ENCODE measurements around the gene DNAJC13.
"Not testable (repeated sequence)": the region's sequence is repeated elsewhere in the genome, so short reads cannot be mapped to it uniquely, and the experiment has no call there.

Gene DNAJC13

DNA sequence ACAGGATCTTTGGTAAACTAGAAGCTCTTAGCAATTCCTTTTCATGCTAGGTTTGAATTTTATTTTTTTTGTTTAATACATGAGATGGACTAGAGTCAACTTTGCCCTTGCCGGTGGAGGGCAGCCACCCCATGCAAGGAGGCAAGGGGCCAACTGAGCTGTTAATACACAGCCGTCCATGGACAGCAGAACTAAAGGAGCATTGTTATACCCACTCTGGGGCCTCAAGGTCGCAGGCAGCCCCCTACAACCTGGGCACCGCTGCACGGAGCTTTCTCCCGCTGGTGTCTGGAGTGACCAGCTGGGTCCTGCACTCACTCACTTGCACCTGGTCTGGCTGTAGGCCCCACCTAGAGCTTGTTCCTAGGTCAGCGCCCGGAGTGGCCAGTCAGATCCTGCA is 131.9 kb downstream of the DNAJC13 start:
- no peak for DNase-seq (ENCODE audit: low read depth)

DNA sequence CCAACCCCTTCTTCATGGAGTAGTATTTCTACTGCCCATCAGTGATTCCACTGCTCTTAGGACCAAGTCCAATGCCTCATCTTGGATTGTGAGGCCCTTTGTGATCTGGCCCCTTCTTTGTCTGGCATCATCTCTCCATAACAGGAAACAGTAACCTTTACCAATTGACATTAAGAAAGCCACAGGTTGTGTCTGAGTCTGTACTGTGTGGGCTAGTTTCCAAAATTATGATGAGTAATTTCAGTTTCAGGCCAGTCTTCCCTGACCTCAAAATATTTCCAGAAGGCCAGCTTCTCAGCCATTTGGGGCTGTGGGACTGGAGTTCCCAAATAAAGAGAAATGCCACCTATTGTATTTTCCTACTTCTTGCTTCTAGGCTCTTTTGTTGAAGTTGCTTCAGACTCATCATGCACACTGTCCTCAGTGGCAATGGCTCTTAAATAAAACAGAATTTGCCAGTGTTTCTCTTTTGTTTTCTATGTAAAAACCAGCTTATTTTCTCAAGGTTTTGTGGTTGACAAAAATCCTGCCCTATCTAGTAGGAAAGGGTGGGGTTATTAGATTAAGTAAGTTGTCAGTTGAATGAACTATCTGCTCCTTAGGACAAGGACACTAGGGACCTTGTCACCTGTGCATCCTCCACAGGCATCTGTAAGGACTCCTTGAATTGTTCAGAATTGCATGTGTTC is 132.7 kb downstream of the DNAJC13 start:
- no peak for DNase-seq (ENCODE audit: low read depth)

DNA sequence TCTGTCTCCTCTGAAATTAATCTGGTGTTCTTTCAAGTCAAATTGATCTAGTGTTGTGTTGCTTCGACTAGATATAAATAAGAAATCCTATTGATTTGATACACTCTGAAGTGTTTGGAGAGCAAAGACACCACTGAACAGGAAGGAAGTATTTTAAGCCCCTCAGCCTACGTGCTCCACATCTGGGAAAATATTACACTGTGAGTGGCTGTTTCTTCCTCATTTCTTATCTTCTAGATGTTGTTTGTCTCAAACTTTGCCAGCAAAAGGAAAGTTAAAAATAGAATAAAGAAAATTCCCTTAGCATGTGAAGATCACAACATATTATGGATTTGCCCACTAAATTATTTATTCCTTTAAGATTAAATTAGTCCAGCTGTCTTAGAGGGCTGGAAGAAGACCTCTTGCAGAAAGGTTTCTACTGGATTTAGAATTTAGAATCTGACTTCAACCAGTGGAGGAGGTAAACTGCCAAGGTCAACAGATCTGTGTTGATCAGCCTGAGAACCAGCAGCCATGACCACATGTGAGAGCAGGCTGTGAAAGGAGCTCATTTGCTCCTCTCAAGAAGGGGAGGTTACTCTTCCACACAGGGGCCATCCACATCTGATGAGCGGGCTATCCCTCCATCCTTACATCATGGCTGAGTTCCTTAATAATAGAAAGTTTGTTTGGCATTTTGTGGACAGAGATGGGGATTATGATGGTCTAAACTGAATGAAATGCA is 133.4 kb downstream of the DNAJC13 start:
- DNase-seq (ENCODE audit: low read depth) = no peak

DNA sequence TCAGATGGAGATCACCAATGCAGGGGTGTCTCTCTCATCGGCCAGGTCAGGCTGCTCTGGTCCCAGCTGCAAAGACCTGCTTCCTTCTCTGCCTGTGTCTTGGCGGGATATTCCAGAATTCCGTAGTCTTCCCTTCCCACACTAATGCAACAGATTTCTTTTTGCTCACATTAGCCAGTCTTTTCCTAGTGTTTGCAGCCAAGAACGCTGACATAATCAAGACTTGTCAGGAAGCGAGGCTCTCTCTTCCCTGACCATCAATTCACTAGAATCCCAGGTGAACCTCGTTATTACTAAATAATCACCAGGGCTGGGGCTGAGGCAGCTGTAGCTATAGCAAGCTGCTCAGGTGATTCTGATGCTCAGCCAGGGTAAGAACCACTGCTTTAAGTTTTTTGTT is 136.5 kb downstream of the DNAJC13 start:
- no peak for DNase-seq (ENCODE audit: low read depth)

DNA sequence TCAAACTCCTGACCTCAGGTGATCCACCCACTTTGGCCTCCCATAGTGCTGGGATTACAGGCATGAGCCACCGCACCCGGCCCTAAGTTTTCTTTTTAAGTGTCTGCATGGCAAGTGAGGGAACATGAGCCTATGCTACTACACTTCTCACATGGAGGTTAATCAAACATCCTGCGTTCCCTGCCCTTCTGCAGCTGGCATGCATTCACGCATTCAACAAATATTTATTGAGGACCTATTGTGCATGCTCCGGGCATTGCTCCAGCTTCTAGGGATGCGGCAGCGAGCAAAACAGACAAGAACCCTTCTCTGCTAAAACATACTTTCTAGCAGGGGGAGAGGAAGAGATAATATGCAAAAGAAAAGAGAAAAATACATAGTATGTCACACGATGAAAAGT is 137.1 kb downstream of the DNAJC13 start:
- DNase-seq (ENCODE audit: low read depth) = no peak

DNA sequence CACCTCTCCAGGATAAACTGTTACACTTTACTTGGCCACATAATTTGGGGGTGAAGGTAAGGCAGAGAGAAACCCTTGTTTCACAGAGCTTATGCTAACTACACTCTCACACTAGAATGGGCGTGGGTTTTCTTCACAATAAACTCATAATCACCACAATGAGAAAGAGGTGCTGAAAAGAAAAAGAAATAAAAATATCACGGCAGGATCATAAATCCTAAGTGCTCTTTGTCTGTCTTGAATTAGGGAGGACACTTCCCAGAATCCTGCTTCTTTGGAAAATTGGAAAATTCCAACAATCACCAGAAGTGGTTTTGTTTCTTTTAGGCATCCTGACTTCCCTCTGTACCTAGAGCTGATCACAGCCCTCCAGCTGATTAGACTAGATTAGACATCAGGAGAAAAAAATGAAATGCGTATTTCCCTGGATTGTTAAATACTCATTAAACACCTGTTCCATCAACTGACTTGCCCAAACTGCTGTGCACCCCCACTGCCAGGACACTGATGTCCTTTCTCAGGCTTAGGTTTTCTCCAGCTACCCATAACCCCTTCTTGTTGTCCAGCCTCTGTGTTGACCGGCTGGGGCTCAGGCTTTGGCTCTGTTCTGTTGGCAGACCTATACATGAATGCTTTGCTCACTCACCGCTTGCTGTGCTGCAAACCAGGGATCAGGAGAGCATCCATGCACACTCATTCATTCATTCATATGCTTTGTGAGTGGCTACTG is 138.2 kb downstream of the DNAJC13 start:
- no peak for DNase-seq (ENCODE audit: low read depth)

DNA sequence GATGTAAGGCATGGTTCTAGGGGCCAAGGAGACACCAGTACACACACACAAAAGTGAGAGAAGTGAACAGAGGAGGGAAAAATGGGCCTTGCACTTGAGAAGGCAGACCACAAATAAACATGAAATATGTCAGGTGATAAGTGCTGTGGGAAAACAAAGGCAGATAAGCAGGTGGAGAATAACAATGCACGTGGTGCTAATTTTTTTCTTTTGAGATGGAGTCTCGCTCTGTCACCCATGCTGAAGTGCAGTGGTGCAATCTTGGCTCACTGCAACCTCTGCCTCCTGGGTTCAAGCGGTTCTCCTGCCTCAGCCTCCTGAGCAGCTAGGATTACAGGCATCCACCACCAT is 138.7 kb downstream of the DNAJC13 start:
- not testable (repeated sequence) for DNase-seq (ENCODE audit: low read depth)

DNA sequence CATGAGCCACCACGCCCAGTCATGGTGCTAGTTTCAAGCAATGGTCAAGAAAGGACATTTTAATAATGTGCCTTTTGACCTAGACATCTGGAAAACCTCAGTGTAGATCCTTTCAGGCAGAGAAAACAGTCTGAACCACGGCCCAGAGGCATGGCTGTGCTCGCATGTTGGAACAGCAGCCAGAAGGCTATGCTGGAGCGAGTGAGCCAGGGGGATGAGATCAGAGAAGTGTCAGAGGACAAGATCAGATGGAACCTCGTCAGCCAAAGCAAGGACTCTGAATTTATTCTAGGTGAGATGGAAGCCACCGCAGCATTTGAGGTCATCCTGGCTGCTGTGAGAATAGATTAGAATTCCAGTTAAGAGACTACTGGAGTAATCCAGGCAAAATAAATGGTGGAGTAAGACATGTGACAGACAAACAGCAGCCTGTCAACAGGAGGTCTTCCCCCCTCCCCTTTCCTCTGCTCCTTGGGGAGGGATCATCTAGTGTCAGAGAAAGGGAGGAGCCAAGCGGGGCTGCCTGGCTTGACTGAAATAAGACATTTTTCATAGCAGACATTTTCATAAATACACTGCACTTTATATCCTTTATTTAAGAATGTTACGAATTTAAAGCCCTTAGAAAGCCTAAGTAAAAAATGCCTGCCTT is 139.3 kb downstream of the DNAJC13 start:
- no peak for DNase-seq (ENCODE audit: low read depth)

DNA sequence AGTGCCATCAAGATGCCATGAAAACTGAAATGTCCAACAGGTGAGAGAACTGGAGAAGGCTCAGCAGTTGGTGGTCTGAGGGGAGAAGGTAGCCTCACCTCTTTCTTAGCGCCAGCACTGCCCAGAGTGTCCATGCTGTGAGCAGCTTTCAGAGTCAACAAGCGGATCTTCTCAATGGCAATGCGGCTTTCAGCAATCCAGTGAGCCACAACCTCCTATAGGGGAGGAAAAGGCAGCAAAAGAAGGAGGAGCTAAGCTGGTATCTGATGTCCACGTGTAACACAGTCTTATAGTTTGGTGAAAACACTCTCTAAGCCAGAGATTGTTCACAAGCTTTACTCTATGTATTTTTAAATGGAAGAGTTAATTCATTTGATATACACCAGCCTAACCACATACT is 143.7 kb downstream of the DNAJC13 start:
- DNase-seq (ENCODE audit: low read depth) = no peak

DNA sequence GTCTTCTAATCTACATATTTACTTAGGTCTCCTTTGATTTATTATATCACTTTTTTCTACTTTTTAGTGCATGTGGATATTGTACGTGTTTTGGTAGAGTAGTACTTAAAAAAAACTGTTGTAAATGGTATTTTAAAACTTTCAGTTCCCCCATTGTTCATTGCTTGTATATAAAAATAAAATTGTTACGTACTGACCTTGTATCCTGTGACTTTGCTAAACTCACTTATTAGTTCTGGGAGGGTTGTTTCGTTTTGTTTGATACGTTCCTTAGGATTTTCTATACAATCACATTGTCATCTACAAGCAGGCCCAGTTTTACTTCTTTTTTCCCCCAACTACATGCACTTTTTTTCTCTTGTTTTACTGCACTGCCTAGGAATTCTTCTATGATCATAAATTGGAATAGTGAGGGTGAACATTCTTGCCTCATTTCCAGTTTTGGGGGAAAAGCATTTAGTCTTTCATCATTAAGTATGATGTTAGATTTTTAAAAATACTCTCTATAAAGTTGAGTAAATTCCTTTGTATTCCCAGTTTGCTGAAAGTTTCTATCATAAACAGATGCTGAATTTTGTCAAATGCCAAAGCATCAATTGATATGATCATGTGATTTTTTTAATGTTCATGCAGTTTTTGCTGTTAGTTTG is 146.2 kb downstream of the DNAJC13 start:
- DNase-seq (ENCODE audit: low read depth) = no peak

DNA sequence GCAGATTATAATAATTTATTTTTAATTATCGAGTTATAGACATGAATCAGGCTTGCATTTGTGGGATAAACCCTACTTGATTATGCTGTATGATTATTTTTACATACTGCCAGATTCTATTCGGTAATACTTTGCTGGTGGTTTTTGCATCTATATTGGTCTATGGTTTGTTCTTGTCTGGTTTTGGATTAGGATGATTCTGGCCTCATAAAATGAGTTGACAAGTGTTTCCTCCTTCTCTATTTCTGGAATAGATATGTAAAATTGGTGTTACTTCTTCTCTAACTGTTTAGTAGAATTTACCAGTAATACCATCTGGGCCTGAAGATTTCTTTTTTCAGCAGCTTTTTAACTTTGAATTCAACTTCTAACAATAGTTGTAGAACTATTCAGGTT is 146.8 kb downstream of the DNAJC13 start:
- DNase-seq (ENCODE audit: low read depth) = no peak

DNA sequence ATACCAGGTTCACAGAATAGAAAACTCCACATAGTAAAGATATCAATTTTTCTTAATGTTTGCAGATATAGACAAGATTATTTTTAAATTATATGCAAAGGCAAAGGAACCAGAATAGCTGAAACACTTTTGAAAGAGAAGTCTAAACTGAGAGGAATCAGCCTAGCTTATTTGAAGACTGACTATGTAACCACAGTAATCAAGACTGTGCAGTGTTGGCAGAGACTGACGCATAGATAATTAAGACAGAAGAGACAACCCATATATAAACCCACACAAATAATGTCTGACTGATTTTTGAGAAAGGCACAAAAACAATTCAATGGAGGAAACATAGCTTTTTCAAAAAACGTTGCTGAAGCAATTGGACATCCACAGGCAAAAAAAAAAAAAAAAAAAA is 151.1 kb downstream of the DNAJC13 start:
- no peak for DNase-seq (ENCODE audit: low read depth)

DNA sequence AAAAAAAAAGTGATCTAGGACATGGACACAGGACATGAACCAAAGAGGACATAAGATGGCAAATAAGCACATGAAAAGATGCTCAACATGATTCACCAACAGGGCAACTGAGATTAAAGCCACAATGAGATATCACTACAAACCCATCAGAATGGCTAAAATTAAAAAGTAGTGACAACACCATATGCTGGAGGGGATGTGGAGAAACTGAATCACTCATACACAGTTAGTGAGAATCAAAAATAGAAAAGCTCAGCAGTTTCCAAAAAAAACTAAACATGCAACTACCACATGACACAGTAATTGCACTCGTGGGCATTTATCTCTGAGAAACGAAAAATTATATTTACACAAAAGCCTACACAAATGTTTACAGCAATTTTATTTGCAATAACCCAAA is 151.9 kb downstream of the DNAJC13 start:
- DNase-seq (ENCODE audit: low read depth) = no peak

DNA sequence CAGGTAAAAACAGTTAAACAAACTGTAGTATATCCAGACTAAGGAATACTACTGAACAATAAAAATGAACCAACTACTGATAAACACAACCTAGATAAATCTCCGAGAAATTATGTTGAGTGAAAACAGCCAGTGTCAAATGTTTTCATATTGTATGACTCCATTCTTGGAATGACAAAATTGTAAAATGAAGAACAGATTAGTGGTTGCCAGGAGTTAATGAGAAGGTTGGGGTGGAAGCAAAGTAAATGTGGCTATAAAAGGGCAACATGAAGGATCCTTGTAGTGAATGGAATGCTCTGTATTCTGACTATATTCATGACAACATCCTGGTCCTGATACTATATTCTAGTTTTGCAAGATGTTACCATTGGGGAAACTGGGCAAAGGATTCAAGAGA is 152.3 kb downstream of the DNAJC13 start:
- no peak for DNase-seq (ENCODE audit: low read depth)

DNA sequence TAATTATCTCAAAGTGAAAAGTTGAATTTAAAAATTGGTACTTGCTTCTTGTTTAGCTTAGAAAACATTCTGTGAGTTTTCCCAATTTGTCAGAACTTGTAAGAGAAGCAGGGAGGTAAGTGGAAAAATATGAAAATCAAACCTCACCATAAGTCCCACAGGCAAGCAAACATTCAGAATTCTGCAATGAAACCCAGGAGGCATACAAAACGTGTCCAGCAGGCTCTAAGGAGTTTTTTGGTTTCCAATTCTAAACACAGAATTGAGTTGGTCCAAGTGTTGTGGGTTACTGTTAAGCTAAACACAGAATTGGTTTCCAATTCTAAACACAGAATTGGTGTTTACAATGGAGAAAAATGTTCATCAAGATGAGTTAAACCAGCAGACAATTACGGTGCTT is 152.7 kb downstream of the DNAJC13 start:
- DNase-seq (ENCODE audit: low read depth) = no peak

DNA sequence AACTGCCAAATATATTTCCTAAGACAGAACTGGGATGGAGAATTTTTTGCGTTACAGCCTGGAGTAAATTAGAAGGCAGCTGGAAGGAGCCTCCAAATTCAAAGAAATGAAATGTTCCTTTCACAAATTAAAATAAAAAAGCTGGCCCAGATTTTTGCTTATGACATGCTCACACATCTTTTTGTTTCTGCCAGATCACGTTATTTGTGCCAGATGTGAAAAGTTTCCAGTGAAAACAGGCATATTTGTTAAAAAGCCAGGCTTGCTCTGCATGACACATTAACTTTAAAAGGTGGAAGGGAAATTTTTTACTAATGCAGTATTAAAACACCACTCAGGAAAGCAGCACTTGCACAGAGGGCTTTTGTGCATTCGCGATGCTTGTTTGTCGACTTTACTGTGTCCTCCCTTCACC is 156.5 kb downstream of the DNAJC13 start:
- no peak for DNase-seq (ENCODE audit: low read depth)

DNA sequence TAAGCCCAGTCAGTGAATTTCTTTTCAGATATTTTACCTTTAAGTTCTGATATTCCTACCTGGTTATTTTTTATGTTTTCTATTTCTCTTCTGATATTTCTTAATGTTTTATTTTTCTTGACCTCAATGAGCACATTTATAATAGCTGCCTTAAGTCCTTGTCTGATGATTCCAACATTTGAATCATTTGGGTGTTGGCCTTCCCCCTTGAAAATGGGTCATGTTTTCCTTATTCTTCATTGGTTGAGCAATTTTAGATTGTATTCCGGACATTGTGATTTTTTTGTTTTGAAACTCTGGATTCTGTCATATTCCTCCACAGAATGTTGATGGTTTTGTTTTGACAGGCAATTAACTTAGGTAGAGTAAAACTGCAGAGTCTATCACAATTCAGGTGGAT is 170.1 kb downstream of the DNAJC13 start:
- DNase-seq (ENCODE audit: low read depth) = no peak
